HepG2 (cell line): Measurements from ENCODE around the gene CLDN4. TPM values are rescaled to one million over a fixed set of nuclear protein-coding genes. Genes with fewer than 3 reads are reported as not detected.

Experiments
- EP300 ChIP-seq, 3 experiments: sonication (generic) in 1 of 3; formaldehyde crosslinking in 1 of 3; IDR thresholded peaks; 2 replicates each; pipeline versions ENCODE4 v1.5.1 to v1.6.1; 2011 to 2020; ENCODE audit warnings: low read depth in 2 of 3, low read length in 2 of 3, borderline replicate concordance in 1 of 3, improper control_type of control experiment in 1 of 3, mild to moderate bottlenecking in 1 of 3, missing genetic modification reagents in 1 of 3, moderate library complexity in 1 of 3
- ETV5 ChIP-seq: IDR thresholded peaks from 2 replicates; pipeline ENCODE4 v1.6.1; 2018; ENCODE audit warnings: missing biosample characterization, missing genetic modification reagents, inconsistent platforms, borderline replicate concordance
- IRF2 ChIP-seq: IDR thresholded peaks from 2 replicates; pipeline ENCODE4 v1.6.1; 2018; ENCODE audit warnings: missing genetic modification reagents, missing compliant biosample characterization
- ZNF530 ChIP-seq: sonication (generic); formaldehyde crosslinking; IDR thresholded peaks from 2 replicates; pipeline ENCODE4 v1.5.0; 2020; ENCODE audit warnings: low read depth, mild to moderate bottlenecking, missing genetic modification reagents
- ZNF883 ChIP-seq: sonication (generic); formaldehyde crosslinking; IDR thresholded peaks from 2 replicates; pipeline ENCODE4 v1.5.1; 2020; ENCODE audit warnings: mild to moderate bottlenecking, missing genetic modification reagents; ENCODE audit errors: not compliant biosample characterization
- ZSCAN9 ChIP-seq: IDR thresholded peaks from 2 replicates; pipeline ENCODE4 v1.6.1; 2016; ENCODE audit warnings: borderline replicate concordance
- polyA plus RNA-seq, 8 experiments: library from polyadenylated mRNA; depleted of rRNA in 3 of 8; stranded (reverse) in 7 of 8; unstranded in 1 of 8; fragments of >200 nt; fragmentation: Illumina TruSeq in 4 of 8; extraction: Trizol in 4 of 8; gene quantifications; 2 replicates each; pipeline versions ENCODE4 v1.2.1 to v1.2.3, GENCODE V29; 2011 to 2016; ENCODE audit warnings: low read depth in 4 of 8, missing spikeins in 1 of 8, mixed read lengths in 1 of 8; ENCODE audit not compliant: insufficient read depth in 1 of 8
- total RNA-seq, 5 experiments: library from RNA; depleted of rRNA; stranded (reverse); fragments of >200 nt; fragmentation: Illumina TruSeq; extraction: Trizol; gene quantifications; 2 replicates each; pipeline ENCODE4 v1.2.3, GENCODE V29; 2016; ENCODE audit warnings: low read depth in 1 of 5
- TF ChIP-seq, protein P1 (sequence below): sonication (generic); formaldehyde crosslinking; IDR thresholded peaks from 2 replicates; pipeline ENCODE4 v1.8.1; 2023; ENCODE audit warnings: mild to moderate bottlenecking, moderate library complexity, missing genetic modification reagents
- TF ChIP-seq, protein P2 (sequence below): sonication (generic); formaldehyde crosslinking; IDR thresholded peaks from 2 replicates; pipeline ENCODE4 v1.4.0; 2020; ENCODE audit warnings: missing genetic modification reagents, mild to moderate bottlenecking, borderline replicate concordance
- TF ChIP-seq, protein P3 (sequence below): sonication (generic); formaldehyde crosslinking; IDR thresholded peaks from 2 replicates; pipeline ENCODE4 v1.8.1; 2023; ENCODE audit warnings: mild to moderate bottlenecking, missing genetic modification reagents, borderline replicate concordance
- TF ChIP-seq, protein P4 (sequence below): sonication (generic); formaldehyde crosslinking; IDR thresholded peaks from 2 replicates; pipeline ENCODE4 v1.5.1; 2020; ENCODE audit warnings: mild to moderate bottlenecking, missing genetic modification reagents, moderate library complexity

Gene CLDN4
- total and polyA plus RNA-seq, 2 of the 13 experiments (the other 11 are each of a cell fraction or from before 2014, with no cell fraction given), result 28.2 to 35.7 TPM

DNA sequence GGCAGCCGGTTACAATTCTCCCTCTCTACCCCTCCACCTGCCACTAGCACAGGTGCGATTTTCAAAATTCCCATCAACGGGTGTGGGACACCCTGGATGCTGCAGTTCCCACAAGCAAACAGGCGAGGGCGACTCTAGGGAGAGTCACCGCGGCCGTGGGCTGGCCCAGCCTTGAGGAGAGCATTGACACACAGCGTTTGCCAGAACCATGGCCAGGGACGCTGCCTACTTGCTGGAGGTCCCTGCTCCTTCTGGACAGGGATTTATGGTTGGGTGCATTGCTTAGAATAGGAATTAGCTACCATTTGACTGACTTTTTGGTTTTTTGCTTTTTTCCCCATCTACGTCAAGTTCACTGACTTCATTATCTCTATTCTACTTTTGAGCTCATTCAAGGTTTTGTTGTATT, 19.0 kb upstream of the CLDN4 start (continued):
- TF ChIP-seq, protein P1, sequence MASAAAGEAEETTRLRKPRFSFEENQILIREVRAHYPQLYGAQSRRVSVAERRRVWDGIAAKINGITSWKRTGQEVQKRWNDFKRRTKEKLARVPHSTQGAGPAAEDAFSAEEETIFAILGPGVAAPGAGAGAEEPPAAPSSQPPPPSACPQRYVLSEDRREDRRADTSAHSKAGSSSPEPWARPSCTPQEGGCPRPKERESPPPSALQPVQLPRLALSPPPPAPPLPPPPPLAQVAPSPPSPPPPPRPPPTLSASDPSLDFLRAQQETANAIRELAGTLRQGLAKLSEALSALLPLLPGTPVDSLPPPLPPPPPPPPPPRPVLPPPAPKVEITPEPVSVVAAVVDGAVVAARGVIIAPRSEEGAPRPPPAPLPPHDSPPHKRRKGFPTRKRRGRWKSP (CRISPR knock-in tag), result no peak
- TF ChIP-seq ETV5 (CRISPR knock-in tag) (no peak), EP300 (IDR thresholded peaks at IDR 0.05; ENCODE audit: low read depth in 2 of 2, low read length in 2 of 2) (no peak), EP300 (CRISPR knock-in tag; IDR thresholded peaks at IDR 0.05; ENCODE audit: borderline replicate concordance) (no peak), IRF2 (0 out of 2 replicates have a peak, but pooled peaks have one; percentile 18), ZNF530 (CRISPR knock-in tag) (no peak), ZSCAN9 (no peak), ZNF883 (CRISPR knock-in tag) (peak; percentile 28)
- TF ChIP-seq, protein P2, sequence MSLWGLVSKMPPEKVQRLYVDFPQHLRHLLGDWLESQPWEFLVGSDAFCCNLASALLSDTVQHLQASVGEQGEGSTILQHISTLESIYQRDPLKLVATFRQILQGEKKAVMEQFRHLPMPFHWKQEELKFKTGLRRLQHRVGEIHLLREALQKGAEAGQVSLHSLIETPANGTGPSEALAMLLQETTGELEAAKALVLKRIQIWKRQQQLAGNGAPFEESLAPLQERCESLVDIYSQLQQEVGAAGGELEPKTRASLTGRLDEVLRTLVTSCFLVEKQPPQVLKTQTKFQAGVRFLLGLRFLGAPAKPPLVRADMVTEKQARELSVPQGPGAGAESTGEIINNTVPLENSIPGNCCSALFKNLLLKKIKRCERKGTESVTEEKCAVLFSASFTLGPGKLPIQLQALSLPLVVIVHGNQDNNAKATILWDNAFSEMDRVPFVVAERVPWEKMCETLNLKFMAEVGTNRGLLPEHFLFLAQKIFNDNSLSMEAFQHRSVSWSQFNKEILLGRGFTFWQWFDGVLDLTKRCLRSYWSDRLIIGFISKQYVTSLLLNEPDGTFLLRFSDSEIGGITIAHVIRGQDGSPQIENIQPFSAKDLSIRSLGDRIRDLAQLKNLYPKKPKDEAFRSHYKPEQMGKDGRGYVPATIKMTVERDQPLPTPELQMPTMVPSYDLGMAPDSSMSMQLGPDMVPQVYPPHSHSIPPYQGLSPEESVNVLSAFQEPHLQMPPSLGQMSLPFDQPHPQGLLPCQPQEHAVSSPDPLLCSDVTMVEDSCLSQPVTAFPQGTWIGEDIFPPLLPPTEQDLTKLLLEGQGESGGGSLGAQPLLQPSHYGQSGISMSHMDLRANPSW (CRISPR knock-in tag), result no peak
- TF ChIP-seq, protein P3, sequence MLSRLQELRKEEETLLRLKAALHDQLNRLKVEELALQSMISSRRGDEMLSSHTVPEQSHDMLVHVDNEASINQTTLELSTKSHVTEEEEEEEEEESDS (CRISPR knock-in tag), result no peak
- TF ChIP-seq, protein P4, sequence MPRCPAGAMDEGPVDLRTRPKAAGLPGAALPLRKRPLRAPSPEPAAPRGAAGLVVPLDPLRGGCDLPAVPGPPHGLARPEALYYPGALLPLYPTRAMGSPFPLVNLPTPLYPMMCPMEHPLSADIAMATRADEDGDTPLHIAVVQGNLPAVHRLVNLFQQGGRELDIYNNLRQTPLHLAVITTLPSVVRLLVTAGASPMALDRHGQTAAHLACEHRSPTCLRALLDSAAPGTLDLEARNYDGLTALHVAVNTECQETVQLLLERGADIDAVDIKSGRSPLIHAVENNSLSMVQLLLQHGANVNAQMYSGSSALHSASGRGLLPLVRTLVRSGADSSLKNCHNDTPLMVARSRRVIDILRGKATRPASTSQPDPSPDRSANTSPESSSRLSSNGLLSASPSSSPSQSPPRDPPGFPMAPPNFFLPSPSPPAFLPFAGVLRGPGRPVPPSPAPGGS (CRISPR knock-in tag), result 0 out of 2 replicates have a peak, but pooled peaks have one; percentile 54
